HG03439 (cell line): ENCODE data around the gene FCN1.

Source experiments
- ATAC-seq: cut with Tn5 transposase; IDR thresholded peaks from one replicate; pipeline ENCODE4 v1.9.1; 2021; ENCODE audit warnings: mild to moderate bottlenecking, moderate library complexity; ENCODE audit not compliant: unreplicated experiment

Gene FCN1

DNA sequence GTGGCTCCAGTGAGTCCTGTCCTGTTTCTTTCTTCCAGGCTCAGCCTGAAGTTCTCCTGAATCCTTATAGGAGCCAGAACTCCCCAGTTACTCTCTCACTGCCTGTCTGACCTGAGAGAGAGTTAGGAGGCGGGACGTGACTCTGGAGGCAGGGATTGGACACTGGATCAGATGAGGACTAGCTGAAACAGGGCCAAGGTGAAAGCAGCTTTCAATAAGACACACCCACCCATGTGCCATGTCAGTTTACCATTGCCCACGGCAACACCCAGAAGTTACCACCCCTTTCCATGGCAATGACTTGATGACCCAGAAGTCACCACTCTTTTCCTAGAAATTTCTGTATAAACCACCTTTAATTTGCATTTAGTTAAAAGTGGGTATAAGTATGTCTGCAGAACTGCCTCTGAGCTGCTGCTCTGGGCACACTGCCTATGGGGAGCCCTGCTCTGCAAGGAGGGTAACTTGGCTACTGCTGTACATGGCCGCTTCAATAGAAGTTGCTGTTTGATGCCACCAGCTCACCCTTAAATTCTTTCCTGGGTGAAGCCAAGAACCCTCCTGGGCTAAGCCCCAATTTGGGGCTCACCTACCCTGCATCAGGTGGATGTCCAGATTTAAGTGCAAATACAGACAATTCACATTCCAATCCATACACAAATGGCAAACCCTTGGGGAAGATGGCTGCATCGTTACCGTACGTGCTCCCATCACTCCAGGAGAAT, 23.4 kb downstream of the FCN1 start:
- ATAC-seq: no peak

DNA sequence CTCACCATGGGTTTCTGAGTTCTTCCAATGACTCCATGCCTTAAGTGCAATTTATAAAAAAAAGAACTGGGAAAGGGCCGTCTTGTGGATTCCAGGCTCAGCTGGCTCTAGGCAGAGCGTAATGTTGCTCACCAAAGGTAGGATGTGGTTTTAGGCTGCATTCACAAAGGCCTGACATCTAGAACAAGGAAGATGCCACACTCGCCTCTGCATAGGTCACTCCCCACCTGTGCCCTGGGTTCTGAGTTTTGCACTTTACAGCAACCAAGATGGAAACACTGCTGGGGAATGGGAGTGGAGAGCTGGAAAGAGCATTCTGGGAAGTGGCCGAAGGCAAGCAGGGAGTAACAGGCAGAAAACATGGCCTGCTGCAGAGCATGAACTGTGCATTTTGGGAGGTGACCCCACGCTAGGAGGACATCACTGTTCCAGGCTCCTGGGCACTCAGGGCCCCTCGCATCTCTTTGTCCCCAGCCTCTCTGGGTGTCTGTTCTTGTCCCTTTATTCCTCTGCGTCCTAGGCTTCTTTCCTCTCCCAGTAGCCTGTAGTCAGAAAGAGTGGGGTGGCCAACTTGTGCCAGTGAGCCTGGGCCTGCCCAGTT, 24.8 kb downstream of the FCN1 start:
- ATAC-seq: no peak

DNA sequence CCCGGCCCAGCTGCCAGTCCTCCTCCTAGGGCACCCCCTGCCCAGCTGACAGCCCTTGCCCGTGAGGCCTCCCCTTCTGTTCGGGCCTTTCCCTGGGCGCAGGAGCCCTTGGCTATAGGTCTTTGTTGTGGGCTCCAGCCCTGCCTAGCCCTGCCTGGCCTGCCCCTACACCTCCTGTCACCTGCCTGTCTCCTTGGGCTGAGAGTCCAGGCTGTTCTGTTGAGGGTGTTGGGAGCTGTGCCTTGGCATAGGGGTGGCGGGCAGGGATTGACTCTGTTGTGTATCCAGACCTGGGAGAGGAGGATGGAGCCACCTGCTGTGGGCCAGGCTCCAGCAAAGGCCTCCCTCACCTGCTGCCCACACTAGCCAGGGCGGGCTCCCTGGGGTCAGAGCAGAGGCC, 25.5 kb downstream of the FCN1 start:
- ATAC-seq: no peak

GRCh38 chr9:134891713-134892112, 26.0 kb downstream of the FCN1 start:
- ATAC-seq: no peak

- no peak for ATAC-seq
Measured at GRCh38 chr9:134891053-134891452, 26.7 kb downstream of the FCN1 start.

- no peak for ATAC-seq
Measured at GRCh38 chr9:134890155-134890495, 27.6 kb downstream of the FCN1 start.

DNA sequence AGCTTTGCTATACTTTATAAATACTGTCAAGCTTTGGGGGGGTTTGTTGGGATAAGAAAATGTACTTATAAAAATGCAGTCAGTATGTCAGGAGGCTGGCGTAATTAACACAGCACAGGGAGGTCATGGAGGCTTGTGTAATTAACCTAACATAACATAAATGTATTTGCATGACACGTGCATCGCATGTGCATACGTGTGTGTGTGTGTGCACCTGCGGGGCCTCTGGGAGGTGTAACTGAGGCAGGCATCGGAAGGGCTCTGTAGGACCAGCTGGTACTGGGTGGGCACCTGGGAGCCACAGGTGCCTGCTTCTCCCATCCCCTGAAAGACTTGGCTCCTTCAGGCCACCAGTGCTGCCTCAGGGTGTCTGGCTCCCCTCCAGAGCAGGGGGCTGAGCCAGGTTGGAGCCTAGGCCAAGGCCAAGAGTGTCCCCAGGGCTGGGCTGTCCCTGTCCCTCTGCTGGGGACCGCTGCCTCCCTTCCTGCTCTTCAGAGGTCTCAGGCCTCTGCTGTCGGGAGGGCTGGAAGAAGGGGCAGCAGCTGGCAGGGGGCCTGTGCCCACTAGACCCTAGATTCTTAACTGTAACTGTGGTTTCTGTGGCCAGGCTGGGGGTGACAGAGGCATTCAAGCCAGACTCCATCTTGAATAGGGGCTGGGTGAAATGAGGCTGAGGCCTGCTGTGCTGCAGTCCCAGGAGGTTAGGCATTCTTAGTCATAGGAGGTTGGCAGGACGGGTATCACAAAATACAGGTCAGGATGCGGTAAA, 28.1 kb downstream of the FCN1 start:
- no peak for ATAC-seq

DNA sequence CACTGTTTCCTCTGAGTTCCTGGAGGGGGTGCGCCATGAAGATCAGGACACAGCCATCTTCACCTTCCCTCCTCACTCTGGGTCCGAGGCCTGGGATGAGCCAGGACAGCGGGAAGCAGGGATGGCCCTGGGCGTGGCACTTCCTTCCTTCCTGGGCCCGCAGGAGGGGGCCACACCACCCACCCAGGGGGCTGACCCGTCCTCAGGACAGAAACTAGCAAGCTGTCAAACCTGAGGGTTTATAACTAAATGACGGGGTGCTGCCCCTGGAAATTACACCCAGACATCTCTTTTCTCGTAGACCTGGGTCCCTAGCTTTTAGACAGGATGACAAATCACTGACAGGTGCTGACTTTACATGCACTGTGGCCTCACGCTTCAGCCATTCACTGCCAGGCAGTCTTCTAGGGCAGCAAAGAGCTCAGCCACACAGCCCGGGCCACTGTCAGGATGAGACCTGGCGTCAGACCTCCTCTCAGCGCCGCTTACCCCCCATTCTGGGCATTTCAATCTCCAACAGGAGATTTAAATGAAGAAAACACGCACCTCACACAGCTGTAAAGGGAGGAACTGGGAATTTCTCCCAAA, 29.0 kb downstream of the FCN1 start:
- ATAC-seq: no peak

- no peak for ATAC-seq
Measured at GRCh38 chr9:134887686-134888602, 29.8 kb downstream of the FCN1 start.

- no peak for ATAC-seq
Measured at GRCh38 chr9:134887219-134887618, 30.5 kb downstream of the FCN1 start.

DNA sequence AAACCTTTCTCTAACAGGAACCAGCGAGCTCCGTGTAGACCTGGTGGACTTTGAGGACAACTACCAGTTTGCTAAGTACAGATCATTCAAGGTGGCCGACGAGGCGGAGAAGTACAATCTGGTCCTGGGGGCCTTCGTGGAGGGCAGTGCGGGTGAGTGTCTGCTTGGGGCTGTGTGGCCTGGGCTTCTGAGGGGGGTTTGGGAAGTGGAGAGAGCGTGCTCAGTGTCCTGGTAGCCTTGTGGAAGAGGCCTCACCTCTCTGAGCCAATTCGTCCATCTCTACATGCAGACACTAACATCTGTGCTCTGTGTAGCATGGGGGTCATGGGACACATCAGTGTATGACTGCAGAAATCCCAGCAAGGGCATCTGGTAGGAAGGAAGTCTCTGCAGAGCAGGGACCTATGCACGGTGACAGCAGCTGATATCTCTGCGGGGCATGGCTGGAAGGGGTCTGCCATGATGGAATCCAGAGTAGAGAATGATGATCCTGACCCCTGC, 31.2 kb downstream of the FCN1 start:
- no peak for ATAC-seq

GRCh38 chr9:134885679-134886412, 31.9 kb downstream of the FCN1 start:
- ATAC-seq: no peak

DNA sequence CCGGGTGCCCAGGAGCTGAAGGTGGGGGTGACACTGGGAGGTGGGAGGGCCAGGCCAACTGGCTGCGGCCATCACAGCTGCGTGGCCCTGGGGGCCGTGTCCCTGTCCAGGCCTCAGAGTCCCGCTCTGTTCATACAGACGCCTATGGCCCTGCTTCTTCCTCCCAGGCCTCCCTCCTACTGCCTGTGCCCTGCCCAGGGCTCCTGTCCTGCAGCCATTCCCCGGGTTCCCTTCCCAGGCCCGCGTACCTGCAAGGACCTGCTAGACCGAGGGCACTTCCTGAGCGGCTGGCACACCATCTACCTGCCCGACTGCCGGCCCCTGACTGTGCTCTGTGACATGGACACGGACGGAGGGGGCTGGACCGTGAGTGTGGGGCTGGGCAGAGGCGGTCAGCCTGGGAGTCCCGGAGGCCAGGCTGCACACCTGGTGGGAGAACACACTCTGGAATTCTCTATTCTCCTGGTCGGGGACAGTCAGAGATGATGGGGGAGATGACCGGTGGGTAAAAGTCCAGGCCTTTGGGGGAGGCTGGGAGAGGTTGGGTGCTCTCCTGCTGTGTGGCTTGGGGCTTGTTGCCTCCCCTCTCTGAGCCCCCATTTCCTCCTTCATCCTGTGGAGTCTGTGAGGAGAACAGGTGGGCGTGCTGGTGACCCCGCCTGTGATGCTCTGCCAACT, 32.6 kb downstream of the FCN1 start:
- no peak for ATAC-seq

DNA sequence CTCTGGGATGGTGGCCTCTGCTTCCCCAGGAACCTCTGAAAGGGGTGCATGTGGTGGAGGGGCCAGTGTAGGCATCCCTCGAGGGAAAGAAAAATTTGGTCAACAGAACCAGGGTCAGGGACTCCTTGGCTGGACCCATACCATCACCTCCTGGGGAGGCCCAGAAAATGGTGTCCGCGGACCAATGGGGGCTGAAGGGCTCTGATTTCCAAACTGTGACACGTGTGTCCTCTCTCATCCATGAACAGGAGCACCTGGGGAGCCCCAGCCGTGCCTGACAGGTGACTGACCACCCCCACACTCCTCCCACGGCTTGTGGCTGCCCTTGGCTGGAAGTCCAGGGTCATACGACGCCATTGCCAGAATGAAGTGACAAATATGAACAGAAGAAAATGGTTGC, 33.2 kb downstream of the FCN1 start:
- ATAC-seq: no peak

DNA sequence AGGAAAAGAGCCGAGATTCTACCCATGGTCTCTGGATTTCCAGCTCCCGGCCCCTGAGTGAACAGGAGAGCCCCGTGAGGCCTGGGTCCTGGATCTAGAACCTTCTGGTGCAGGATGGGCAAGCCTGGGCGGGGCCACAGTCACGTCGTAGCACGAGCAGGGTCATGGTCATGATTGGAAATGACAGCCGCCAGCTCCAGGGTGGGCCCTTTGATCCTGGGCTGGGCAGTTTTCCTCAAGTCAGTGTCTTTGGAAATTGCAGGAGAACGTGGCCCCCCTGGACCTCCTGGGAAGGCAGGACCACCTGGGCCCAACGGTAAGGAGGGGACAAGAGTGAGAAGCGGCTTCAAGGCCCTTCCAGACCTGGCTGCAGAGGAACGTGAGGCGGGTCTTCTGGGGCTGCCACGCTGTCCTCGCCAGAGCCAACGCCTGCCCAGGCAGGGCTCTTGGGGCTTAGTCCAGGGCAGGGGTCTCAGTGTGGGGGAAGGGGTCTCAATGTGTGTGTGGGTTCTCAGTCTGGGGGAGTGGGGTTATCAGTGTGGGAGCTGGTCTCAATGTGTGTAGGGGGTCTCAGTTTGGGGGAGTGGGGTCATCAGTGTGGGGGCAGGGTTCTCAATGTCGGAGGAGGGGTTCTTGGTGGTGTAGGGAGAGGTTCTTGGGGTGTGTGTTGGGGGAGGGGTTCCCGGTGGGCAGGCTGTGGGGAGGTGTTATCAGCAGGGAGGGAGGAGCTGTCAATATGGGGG, 34.5 kb downstream of the FCN1 start:
- ATAC-seq: no peak

DNA sequence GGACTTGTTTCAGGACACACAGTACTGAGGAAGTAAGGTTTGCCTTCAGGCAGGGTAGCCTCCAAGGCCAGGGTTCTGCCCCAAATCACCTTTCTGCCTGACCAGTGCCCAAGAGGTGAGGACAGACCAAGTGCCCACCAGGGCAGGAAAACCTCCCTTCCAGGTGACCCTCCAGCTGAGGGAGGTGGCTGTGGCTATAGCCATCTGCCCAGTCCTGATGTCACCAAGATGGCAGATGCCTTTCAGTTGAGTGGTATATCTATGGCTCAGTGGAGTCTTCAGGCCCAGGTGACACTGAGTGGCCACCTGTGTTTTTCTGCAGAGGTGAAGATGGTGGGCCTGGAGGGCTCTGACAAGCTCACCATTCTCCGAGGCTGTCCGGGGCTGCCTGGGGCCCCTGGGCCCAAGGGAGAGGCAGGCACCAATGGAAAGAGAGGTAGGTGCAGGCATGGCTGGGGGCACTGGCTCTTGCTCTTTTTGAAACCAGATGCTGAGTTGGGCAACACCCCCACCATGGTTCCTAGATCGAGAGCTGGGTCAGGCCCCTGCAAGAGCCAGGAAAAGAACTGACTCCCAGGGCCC, 35.4 kb downstream of the FCN1 start:
- ATAC-seq: no peak

DNA sequence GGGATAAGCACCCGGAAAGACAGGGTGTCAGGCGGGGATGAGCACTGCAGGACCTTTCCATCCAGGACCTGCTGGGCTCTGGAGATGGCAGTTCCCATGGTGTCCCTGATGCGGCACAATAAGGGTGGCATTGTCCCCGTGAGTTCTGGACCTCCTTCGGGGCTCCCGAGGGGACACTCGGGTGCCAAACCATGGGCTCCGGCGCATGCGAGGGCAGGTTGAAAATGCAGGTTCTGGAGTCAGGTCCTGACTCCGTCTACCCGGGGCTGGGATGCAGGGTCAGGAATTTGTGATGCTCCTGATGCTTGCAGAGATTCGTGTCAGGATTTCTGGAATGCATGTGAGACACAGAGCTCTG, 36.4 kb downstream of the FCN1 start:
- no peak for ATAC-seq
